GM18517 (cell line): ENCODE data around the gene DNASE2.

Experiments used
- ATAC-seq: cut with Tn5 transposase; IDR thresholded peaks from one replicate; pipeline ENCODE4 v1.9.1; 2021; ENCODE audit warnings: mild to moderate bottlenecking, moderate library complexity; ENCODE audit not compliant: unreplicated experiment

DNASE2 gene

GRCh38 chr19:12834976-12835757 lies 46.1 kb downstream of the DNASE2 start:
- ATAC-seq: no peak

- ATAC-seq: no peak
Observed at GRCh38 chr19:12834566-12834943, 46.7 kb downstream of the DNASE2 start, which contains the start of gene RTBDN. Gene RTBDN, minus strand, starts transcription at chr19:12834579. Its CDS starts 4,600 bp downstream, at chr19:12829979.

DNA sequence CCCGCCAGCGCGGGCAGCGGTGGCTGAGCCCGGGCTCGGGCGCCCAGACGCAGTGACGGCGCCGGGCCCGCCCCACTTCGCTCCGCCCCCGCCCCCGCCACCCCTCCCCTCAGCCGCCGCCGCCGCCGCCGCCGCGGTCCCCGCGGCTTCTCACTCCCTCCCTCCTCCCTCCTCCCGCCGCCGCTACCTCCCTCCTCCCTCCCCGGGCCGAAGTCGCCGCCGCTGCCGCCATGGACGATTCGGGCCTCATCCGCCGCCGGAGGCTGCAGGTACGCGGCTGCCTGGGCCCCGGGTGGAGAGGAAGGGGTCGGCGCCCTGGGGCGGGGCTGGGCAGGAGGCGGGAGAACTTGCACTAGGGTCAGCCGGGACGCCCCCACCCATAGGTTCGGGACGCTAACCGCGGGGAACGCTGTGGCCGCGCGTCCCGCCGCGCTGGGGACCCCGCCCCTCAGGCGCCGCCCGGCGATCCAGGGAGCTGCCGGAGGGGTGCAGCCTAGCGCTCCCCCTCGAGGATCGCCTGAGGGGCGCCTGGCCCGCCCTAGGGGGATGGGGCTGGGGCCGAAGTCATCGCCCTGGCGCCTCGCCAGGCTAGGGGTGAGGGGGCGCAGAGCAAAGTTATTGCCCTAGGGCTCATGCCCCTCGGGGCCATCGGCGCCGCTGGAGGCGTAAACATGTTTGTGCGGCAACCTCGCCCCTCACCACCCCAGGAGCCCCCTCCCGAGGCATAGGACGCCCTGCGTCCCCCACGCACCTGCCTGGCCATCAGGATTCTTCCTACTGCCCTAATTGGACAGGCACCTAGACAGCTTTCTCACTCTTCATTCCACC lies 47.3 kb downstream of the DNASE2 start:
- ATAC-seq: no peak

DNA sequence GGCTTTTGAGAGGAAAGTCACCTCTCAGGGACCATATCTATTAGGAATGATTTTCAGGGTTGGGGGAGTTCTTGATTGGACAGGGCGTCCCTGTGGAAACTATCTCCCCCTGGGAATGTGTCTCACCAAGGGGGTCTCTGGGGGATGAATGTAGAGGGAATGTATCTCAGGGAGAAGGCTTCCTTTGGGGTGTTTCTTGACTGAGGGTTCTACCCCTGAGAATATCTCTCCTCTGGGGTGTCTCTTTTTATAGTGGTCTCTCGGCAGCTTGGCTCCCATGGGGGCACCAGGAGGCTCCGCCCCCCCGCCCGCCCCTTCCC lies 47.9 kb downstream of the DNASE2 start:
- no peak for ATAC-seq

DNA sequence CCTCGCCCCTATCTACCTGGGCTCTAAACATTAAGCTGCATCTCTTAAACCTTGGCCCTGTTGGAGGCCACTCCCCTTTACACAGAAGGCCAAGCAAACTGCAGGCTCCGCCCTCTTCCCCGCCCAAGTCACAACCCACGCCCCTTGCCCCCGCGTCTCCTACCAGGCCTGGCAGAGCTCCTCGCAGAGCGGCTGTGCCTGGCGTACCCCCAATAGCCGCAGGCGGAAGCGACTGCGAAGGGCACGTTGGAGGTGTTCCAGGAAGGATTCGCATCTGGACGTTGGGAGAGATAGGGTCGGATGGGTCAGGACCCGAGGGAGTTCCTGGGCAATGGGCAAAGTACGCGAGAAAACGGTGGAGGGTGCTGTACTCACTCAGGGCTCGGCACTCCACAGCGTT lies 52.8 kb downstream of the DNASE2 start:
- ATAC-seq: no peak

DNA sequence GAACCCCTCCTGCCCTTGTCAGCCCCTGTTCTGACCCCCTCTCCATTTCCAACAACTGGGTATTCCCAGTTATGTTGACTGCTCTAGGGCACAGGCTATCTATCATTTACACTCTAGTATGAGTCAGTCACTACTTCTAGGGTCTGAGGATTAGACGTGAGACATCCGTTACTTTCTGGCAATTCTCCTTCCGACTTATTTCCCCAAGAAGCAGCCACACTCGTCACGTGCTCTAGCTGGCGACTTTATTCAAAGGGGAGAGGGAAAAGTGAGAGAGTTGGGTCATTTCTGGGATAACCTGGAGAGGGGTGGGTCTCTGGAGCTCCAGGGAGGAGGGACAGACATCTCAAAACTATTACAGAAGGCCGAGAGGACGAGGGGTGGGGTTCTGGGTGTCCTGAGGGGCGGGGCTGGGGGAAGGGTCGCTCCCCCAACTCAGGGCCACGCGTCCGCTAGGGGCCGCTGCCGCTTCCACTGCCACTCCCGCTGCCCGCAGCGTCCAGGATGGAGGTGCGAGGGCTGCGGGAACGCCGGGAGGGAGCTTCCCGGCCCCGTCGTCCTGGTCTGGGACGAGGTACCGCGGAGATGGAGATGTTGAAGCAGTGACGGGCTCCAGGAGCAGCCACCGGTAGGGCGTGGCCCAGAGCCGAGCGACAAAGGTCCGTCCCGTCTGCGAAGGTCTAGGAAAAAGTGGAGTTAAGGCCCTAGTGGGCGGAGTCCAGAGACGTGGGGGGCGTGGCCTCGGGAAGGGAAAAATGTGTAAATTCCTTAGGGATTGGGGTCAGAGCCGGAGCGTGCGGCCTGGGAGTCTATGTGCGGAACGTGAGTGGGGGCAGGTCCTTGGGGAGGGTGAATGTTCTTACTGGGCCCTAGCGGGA lies 55.8 kb downstream of the DNASE2 start:
- no peak for ATAC-seq
